Keratinocyte (primary cell): ENCODE data around the gene BAZ1B. TPM values are rescaled to one million over a fixed set of nuclear protein-coding genes. Genes with fewer than 3 reads are reported as not detected.

ENCODE experiments used
- DNase-seq: peaks from one replicate; pipeline ENCODE4 v3.0.0-alpha.2; 2011; ENCODE audit warnings: low read depth, missing footprints, low spot score
- FAIRE-seq: peaks from 2 replicates; lab custom pipeline; 2011; peaks lifted over from hg19 to GRCh38; lab: Jason Lieb, UNC
- H2AFZ ChIP-seq: 2 replicates; pipeline ENCODE4 v1.6.0; 2012; ENCODE audit warnings: low read length, control low read depth, inconsistent platforms; ENCODE audit not compliant: control insufficient read depth
- H3K27ac ChIP-seq: 2 replicates; pipeline ENCODE4 v1.5.1; 2011; ENCODE audit warnings: low read length; ENCODE audit not compliant: control insufficient read depth, insufficient read depth
- H3K27me3 ChIP-seq: 3 replicates; pipeline ENCODE4 v1.6.0; 2011; ENCODE audit warnings: low read length; ENCODE audit not compliant: control insufficient read depth, insufficient read depth; ENCODE audit errors: extremely low read depth
- H3K36me3 ChIP-seq, 2 experiments: 2 replicates in 1 of 2; 3 replicates in 1 of 2; pipeline ENCODE4 v1.5.1; 2011; ENCODE audit warnings: low read length in 2 of 2, mild to moderate bottlenecking in 1 of 2; ENCODE audit not compliant: control insufficient read depth in 2 of 2, insufficient read depth in 2 of 2; ENCODE audit errors: extremely low read depth in 1 of 2
- H3K4me1 ChIP-seq: 3 replicates; pipeline ENCODE4 v1.5.1; 2011; ENCODE audit warnings: low read length; ENCODE audit not compliant: control insufficient read depth, insufficient read depth; ENCODE audit errors: extremely low read depth
- H3K4me2 ChIP-seq: 3 replicates; pipeline ENCODE4 v1.6.0; 2011; ENCODE audit warnings: low read depth, low read length; ENCODE audit not compliant: control insufficient read depth, insufficient read depth; ENCODE audit errors: extremely low read depth
- H3K4me3 ChIP-seq, 3 experiments: fragments of 200-600 bp in 1 of 3; sonication (generic) in 1 of 3; 2 replicates in 2 of 3; 3 replicates in 1 of 3; pipeline ENCODE4 v1.5.1; 2011 to 2016; ENCODE audit warnings: low read length in 3 of 3, mild to moderate bottlenecking in 3 of 3, control low read depth in 2 of 3, inconsistent platforms in 1 of 3, low read depth in 1 of 3, mixed read lengths in 1 of 3, mixed run types in 1 of 3, moderate library complexity in 1 of 3; ENCODE audit not compliant: control insufficient read depth in 2 of 3, insufficient read depth in 2 of 3; ENCODE audit errors: extremely low read depth in 1 of 3
- H3K79me2 ChIP-seq: 2 replicates; pipeline ENCODE4 v1.6.0; 2012; ENCODE audit warnings: low read length; ENCODE audit not compliant: control insufficient read depth, insufficient read depth
- H3K9ac ChIP-seq: 3 replicates; pipeline ENCODE4 v1.6.0; 2011; ENCODE audit warnings: low read length; ENCODE audit not compliant: control insufficient read depth, insufficient read depth; ENCODE audit errors: extremely low read depth
- H3K9me1 ChIP-seq: 3 replicates; pipeline ENCODE4 v1.6.0; 2011; ENCODE audit warnings: low read length; ENCODE audit not compliant: control insufficient read depth, insufficient read depth; ENCODE audit errors: extremely low read depth
- H3K9me3 ChIP-seq: 2 replicates; pipeline ENCODE4 v1.5.1; 2012; ENCODE audit warnings: low read depth, low read length; ENCODE audit not compliant: control insufficient read depth
- H4K20me1 ChIP-seq: 3 replicates; pipeline ENCODE4 v1.6.0; 2011; ENCODE audit warnings: low read length; ENCODE audit not compliant: control insufficient read depth, insufficient read depth; ENCODE audit errors: extremely low read depth
- CTCF ChIP-seq, 3 experiments: IDR thresholded peaks in 1 of 3; conservative IDR thresholded peaks in 1 of 3; optimal IDR thresholded peaks in 1 of 3; 2 replicates in 2 of 3; 3 replicates in 1 of 3; pipeline versions ENCODE3 to v1.5.1; 2011; ENCODE audit warnings: low read length in 3 of 3, mild to moderate bottlenecking in 3 of 3, moderate library complexity in 2 of 3, control low read depth in 1 of 3, inconsistent platforms in 1 of 3; ENCODE audit not compliant: insufficient read depth in 2 of 3; ENCODE audit errors: extremely low read depth in 1 of 3
- EZH2 ChIP-seq: IDR thresholded peaks from one replicate; pipeline ENCODE4 v1.6.1; 2012; ENCODE audit warnings: inconsistent platforms, mild to moderate bottlenecking, low read length, moderate library complexity
- dilution Hi-C: fragments of 300-500 bp; cut with MboI; formaldehyde crosslinking; loops from one replicate; pipeline ENCODE4 v1.7.0; 2020; ENCODE audit warnings: low sequenced_read_pairs; ENCODE audit not compliant: extremely low pct_ligation_motif_present
- polyA plus RNA-seq, 5 experiments: library from polyadenylated mRNA; depleted of rRNA in 3 of 5; stranded (reverse) in 3 of 5; stranded (forward) in 1 of 5; unstranded in 1 of 5; fragments of >200 nt; gene quantifications; 1 replicate in 1 of 5; 2 replicates in 3 of 5; 3 replicates in 1 of 5; pipeline versions ENCODE4 v1.2.1 to v1.2.3, GENCODE V29; 2011 to 2012; ENCODE audit warnings: missing spikeins in 2 of 5, low read depth in 1 of 5, low replicate concordance in 1 of 5

BAZ1B gene
- polyA plus RNA-seq, 1 donor (not counting 4 experiments of a cell fraction or from before 2014, with no cell fraction given): 24.3 TPM

GRCh38 chr7:73547841-73548240 lies 25.7 kb upstream of the BAZ1B start:
- no peak for DNase-seq
- Histone ChIP-seq H3K27me3 (no peaks in the 10 kb centered on the region), H3K27ac (no peak overlapping the region), H4K20me1 (peaks cover 9% of the 10 kb centered on the region), H3K4me2 (no peak overlapping the region), H2AFZ (no peak overlapping the region), H3K4me3 (no peak overlapping the region), H3K79me2 (peaks cover 64% of the 10 kb centered on the region), H3K36me3 (peaks cover 10 to 14% of the 10 kb centered on the region in 2 experiments), H3K9me3 (no peaks in the 10 kb centered on the region), H3K9me1 (no peaks in the 10 kb centered on the region), H3K4me1 (no peaks in the 10 kb centered on the region), H3K9ac (no peak overlapping the region)
- dilution Hi-C loops: no loop called here
- FAIRE-seq: no peak
- TF ChIP-seq EZH2: no peak
- TF ChIP-seq CTCF (optimal IDR thresholded peaks at IDR 0.05 in 1 of 3, IDR thresholded peaks at IDR 0.05 in 1 of 3, conservative IDR thresholded peaks at IDR 0.05 in 1 of 3; ENCODE audit: extremely low read depth in 1 of 3, insufficient read depth in 2 of 3, low read length in 3 of 3): no peak

GRCh38 chr7:73544678-73545077 lies 22.6 kb upstream of the BAZ1B start:
- Histone ChIP-seq H3K27ac (no peak overlapping the region), H3K9me1 (no peaks in the 10 kb centered on the region), H3K4me3 (no peak overlapping the region), H3K4me2 (no peak overlapping the region), H2AFZ (no peak overlapping the region), H3K9ac (no peak overlapping the region), H3K27me3 (no peaks in the 10 kb centered on the region), H4K20me1 (peaks cover 9% of the 10 kb centered on the region), H3K79me2 (peaks cover 59% of the 10 kb centered on the region), H3K4me1 (no peaks in the 10 kb centered on the region), H3K36me3 (peaks cover 15 to 25% of the 10 kb centered on the region in 2 experiments), H3K9me3 (no peaks in the 10 kb centered on the region)
- FAIRE-seq (no peak), DNase-seq (no peak)
- dilution Hi-C loops: no loop called here
- no peak for TF ChIP-seq EZH2
- no peak for TF ChIP-seq CTCF (optimal IDR thresholded peaks at IDR 0.05 in 1 of 3, IDR thresholded peaks at IDR 0.05 in 1 of 3, conservative IDR thresholded peaks at IDR 0.05 in 1 of 3; ENCODE audit: extremely low read depth in 1 of 3, insufficient read depth in 2 of 3, low read length in 3 of 3)
